Glomerular endothelial cell (primary cell): ENCODE results near the gene DEFB125. TPM values are rescaled to one million over a fixed set of nuclear protein-coding genes. Genes with fewer than 3 reads are reported as not detected.
"Not testable (repeated sequence)": the region's sequence is repeated elsewhere in the genome, so short reads cannot be mapped to it uniquely, and the experiment has no call there.

Experiments
- DNase-seq: peaks from one replicate; pipeline ENCODE4 v3.0.0-alpha.2; 2011; ENCODE audit warnings: low read depth, low spot score; ENCODE audit errors: extremely low read depth
- total RNA-seq: library from RNA; depleted of rRNA; stranded (reverse); fragments of >200 nt; gene quantifications from 2 replicates; pipeline ENCODE4 v1.2.3, GENCODE V29; 2015

DEFB125 gene
- not detected in 2 replicates for total RNA-seq

GRCh38 chr20:87401-87800 lies at the start of gene DEFB125:
Gene DEFB125, plus strand, starts transcription at chr20:87672. Its CDS starts 38 bp downstream, at chr20:87710.
- DNase-seq = no peak

- DNase-seq = no peak
Measured at GRCh38 chr20:60035-60918, 27.2 kb upstream of the DEFB125 start.

- no peak for DNase-seq
Measured at GRCh38 chr20:61230-61629, 26.2 kb upstream of the DEFB125 start.

- DNase-seq = no peak
Measured at GRCh38 chr20:61757-62156, 25.7 kb upstream of the DEFB125 start.

GRCh38 chr20:62487-62886 lies 25.0 kb upstream of the DEFB125 start:
- no peak for DNase-seq

GRCh38 chr20:64026-64603 lies 23.4 kb upstream of the DEFB125 start:
- no peak for DNase-seq

GRCh38 chr20:64766-65322 lies 22.6 kb upstream of the DEFB125 start:
- no peak for DNase-seq

GRCh38 chr20:77231-77630 lies 10.2 kb upstream of the DEFB125 start:
- DNase-seq = no peak

GRCh38 chr20:78338-78737 lies 9.1 kb upstream of the DEFB125 start:
- no peak for DNase-seq

GRCh38 chr20:79565-79964 lies 7.9 kb upstream of the DEFB125 start:
- DNase-seq = no peak

GRCh38 chr20:90651-91050 lies 3.2 kb downstream of the DEFB125 start:
- no peak for DNase-seq

- no peak for DNase-seq
Measured at GRCh38 chr20:93641-94040, 6.2 kb downstream of the DEFB125 start.

- no peak for DNase-seq
Measured at GRCh38 chr20:95215-95614, 7.7 kb downstream of the DEFB125 start.

GRCh38 chr20:97691-98090 lies 10.2 kb downstream of the DEFB125 start:
- DNase-seq = not testable (repeated sequence)

GRCh38 chr20:101975-102374 lies 14.5 kb downstream of the DEFB125 start:
- no peak for DNase-seq

- DNase-seq = no peak
Measured at GRCh38 chr20:103456-103855, 16.0 kb downstream of the DEFB125 start.

GRCh38 chr20:112396-112795 lies 24.9 kb downstream of the DEFB125 start:
- DNase-seq = no peak

GRCh38 chr20:117518-117917 lies 30.0 kb downstream of the DEFB125 start:
- no peak for DNase-seq

GRCh38 chr20:129786-130323 lies 42.4 kb downstream of the DEFB125 start:
- DNase-seq = not testable (repeated sequence)

- DNase-seq = no peak
Measured at GRCh38 chr20:137668-138490, 50.4 kb downstream of the DEFB125 start.

GRCh38 chr20:142290-142689 lies 54.8 kb downstream of the DEFB125 start, which contains the start of gene DEFB126:
Gene DEFB126, plus strand, starts transcription at chr20:142590. Its CDS starts 39 bp downstream, at chr20:142629.
- DNase-seq = no peak
